Measurements from ENCODE around the gene FAM234B. TPM values are rescaled to one million over a fixed set of nuclear protein-coding genes. Genes with fewer than 3 reads are reported as not detected.

FAM234B gene
- total RNA-seq, 1 experiment from 2014 or later = 11.4 TPM

GRCh38 chr12:13088496-13088895 is 44.3 kb downstream of the FAM234B start:
- ChIA-PET CTCF (no interaction called here), POLR2A (no interaction called here)
- Histone ChIP-seq H3K36me3 (ENCODE audit: control insufficient read depth, insufficient read depth, low read length) (no peaks in the 10 kb centered on the region), H3K9me3 (no peaks in the 10 kb centered on the region), H3K4me1 (no peaks in the 10 kb centered on the region; the same call in 1 of the 2 replicates), H3K4me3 (ENCODE audit: low read depth, low read length) (no peak overlapping the region), H3K27me3 (replicated peaks; ENCODE audit: control insufficient read depth, insufficient read depth, low read length) (no peaks in the 10 kb centered on the region)
- no peaks in the 10 kb centered on the region for H3K9me3 Mint-ChIP-seq (ENCODE audit: unreplicated experiment)
- DNase-seq = no peak
- BruUV-seq (replicated peaks) = no TSS peak
- H3K27ac Mint-ChIP-seq (ENCODE audit: unreplicated experiment) = no peak overlapping the region
- peaks cover 6% of the 10 kb centered on the region for H3K4me1 Mint-ChIP-seq (ENCODE audit: low read depth, unreplicated experiment)
- no peaks in the 10 kb centered on the region for H3K36me3 Mint-ChIP-seq (ENCODE audit: insufficient read depth, unreplicated experiment)
- H3K4me3 Mint-ChIP-seq (ENCODE audit: unreplicated experiment) = no peak overlapping the region
- no peak for TF ChIP-seq CTCF (IDR thresholded peaks at IDR 0.05; ENCODE audit: insufficient read depth in 1 of 2, low read depth in 1 of 2, low read length in 1 of 2, severe bottlenecking in 1 of 2, unreplicated experiment in 1 of 2)
- H3K27me3 Mint-ChIP-seq (ENCODE audit: insufficient read depth, unreplicated experiment) = no peaks in the 10 kb centered on the region
- intact Hi-C loops (cut with micrococcal nuclease; ENCODE audit: unreplicated experiment) = no loop called here

GRCh38 chr12:13090054-13090453 is 45.9 kb downstream of the FAM234B start:
- Histone ChIP-seq H3K27me3 (replicated peaks; ENCODE audit: control insufficient read depth, insufficient read depth, low read length) (no peaks in the 10 kb centered on the region), H3K36me3 (ENCODE audit: control insufficient read depth, insufficient read depth, low read length) (no peaks in the 10 kb centered on the region), H3K4me1 (peaks cover 6% of the 10 kb centered on the region), H3K9me3 (no peaks in the 10 kb centered on the region), H3K4me3 (ENCODE audit: low read depth, low read length) (no peak overlapping the region)
- intact Hi-C loops (cut with micrococcal nuclease; ENCODE audit: unreplicated experiment) = no loop called here
- no peak for TF ChIP-seq CTCF (IDR thresholded peaks at IDR 0.05; ENCODE audit: insufficient read depth in 1 of 2, low read depth in 1 of 2, low read length in 1 of 2, severe bottlenecking in 1 of 2, unreplicated experiment in 1 of 2)
- Mint-ChIP-seq H3K27ac (ENCODE audit: unreplicated experiment) (no peak overlapping the region), H3K4me1 (ENCODE audit: low read depth, unreplicated experiment) (peaks cover 6% of the 10 kb centered on the region), H3K27me3 (ENCODE audit: insufficient read depth, unreplicated experiment) (no peaks in the 10 kb centered on the region), H3K36me3 (ENCODE audit: insufficient read depth, unreplicated experiment) (no peaks in the 10 kb centered on the region), H3K9me3 (ENCODE audit: unreplicated experiment) (no peaks in the 10 kb centered on the region), H3K4me3 (ENCODE audit: unreplicated experiment) (no peak overlapping the region)
- DNase-seq = no peak
- CTCF ChIA-PET = interaction anchor here (1.1 kb wide), 1 partner anchor 11 kb away, joined by 3 read pairs; no protein-coding TSS in a partner anchor
- BruUV-seq (replicated peaks) = no TSS peak
- POLR2A ChIA-PET = no interaction called here

- no TSS peak for BruUV-seq (replicated peaks)
- Mint-ChIP-seq H3K4me1 (ENCODE audit: low read depth, unreplicated experiment) (no peaks in the 10 kb centered on the region), H3K4me3 (ENCODE audit: unreplicated experiment) (no peak overlapping the region), H3K36me3 (ENCODE audit: insufficient read depth, unreplicated experiment) (no peaks in the 10 kb centered on the region), H3K9me3 (ENCODE audit: unreplicated experiment) (no peaks in the 10 kb centered on the region), H3K27ac (ENCODE audit: unreplicated experiment) (no peak overlapping the region), H3K27me3 (ENCODE audit: insufficient read depth, unreplicated experiment) (no peaks in the 10 kb centered on the region)
- Histone ChIP-seq H3K27me3 (replicated peaks; ENCODE audit: control insufficient read depth, insufficient read depth, low read length) (no peaks in the 10 kb centered on the region), H3K4me3 (ENCODE audit: low read depth, low read length) (no peak overlapping the region), H3K36me3 (ENCODE audit: control insufficient read depth, insufficient read depth, low read length) (no peaks in the 10 kb centered on the region), H3K4me1 (peaks cover 6% of the 10 kb centered on the region), H3K9me3 (no peaks in the 10 kb centered on the region)
- TF ChIP-seq CTCF (IDR thresholded peaks at IDR 0.05; ENCODE audit: insufficient read depth in 1 of 2, low read depth in 1 of 2, low read length in 1 of 2, severe bottlenecking in 1 of 2, unreplicated experiment in 1 of 2) = no peak
- intact Hi-C loops (cut with micrococcal nuclease; ENCODE audit: unreplicated experiment) = no loop called here
- POLR2A ChIA-PET = no interaction called here
- CTCF ChIA-PET = no interaction called here
- DNase-seq = no peak
Measured at GRCh38 chr12:13091832-13092231, 47.7 kb downstream of the FAM234B start.

Measured in Caco-2 (cell line).